A549 (cell line): ENCODE results near the gene CLEC16A.

Experiments
- BHLHE40 ChIP-seq: IDR thresholded peaks from 2 replicates; pipeline ENCODE4 v1.6.1; 2012; ENCODE audit warnings: low read depth, low read length, inconsistent platforms
- POLR2A ChIP-seq: IDR thresholded peaks from 2 replicates; pipeline ENCODE4 v1.6.1; 2012; ENCODE audit warnings: mild to moderate bottlenecking, low read length
- RFX5 ChIP-seq: fragments of 450-650 bp; IDR thresholded peaks from 2 replicates; pipeline ENCODE4 v1.7.1; 2014; ENCODE audit warnings: antibody characterized with exemption, mild to moderate bottlenecking, moderate library complexity
- ZC3H11A ChIP-seq: fragments of 450-650 bp; IDR thresholded peaks from 2 replicates; pipeline ENCODE4 v1.6.1; 2014; ENCODE audit warnings: antibody characterized with exemption, mild to moderate bottlenecking
- TF ChIP-seq, protein P1 (sequence below): fragments of >200 bp; sonication (Bioruptor Twin); formaldehyde crosslinking; IDR thresholded peaks from 3 replicates; pipeline ENCODE4 v1.5.1; 2016

DNA sequence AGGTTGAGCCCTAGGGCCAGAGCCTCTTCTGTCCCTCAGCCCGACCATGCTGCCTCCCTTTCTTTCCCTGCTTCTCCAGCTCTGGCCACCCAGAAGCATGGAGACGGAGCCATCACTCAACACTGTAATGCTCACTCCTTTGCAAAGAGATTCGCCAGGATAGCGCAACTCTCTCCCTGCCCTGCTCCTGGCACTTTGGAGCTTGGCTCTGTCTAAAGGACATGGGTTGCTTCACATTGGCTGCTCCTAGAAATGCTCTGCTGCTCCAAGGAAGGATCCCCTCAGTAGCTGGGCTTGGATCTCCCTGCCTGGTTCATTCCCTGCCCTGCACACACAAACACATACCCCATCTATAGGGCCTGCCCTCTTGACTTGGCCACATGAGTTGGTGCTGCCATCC lies 76.0 kb downstream of the CLEC16A start:
- TF ChIP-seq, protein P1, sequence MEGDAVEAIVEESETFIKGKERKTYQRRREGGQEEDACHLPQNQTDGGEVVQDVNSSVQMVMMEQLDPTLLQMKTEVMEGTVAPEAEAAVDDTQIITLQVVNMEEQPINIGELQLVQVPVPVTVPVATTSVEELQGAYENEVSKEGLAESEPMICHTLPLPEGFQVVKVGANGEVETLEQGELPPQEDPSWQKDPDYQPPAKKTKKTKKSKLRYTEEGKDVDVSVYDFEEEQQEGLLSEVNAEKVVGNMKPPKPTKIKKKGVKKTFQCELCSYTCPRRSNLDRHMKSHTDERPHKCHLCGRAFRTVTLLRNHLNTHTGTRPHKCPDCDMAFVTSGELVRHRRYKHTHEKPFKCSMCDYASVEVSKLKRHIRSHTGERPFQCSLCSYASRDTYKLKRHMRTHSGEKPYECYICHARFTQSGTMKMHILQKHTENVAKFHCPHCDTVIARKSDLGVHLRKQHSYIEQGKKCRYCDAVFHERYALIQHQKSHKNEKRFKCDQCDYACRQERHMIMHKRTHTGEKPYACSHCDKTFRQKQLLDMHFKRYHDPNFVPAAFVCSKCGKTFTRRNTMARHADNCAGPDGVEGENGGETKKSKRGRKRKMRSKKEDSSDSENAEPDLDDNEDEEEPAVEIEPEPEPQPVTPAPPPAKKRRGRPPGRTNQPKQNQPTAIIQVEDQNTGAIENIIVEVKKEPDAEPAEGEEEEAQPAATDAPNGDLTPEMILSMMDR, result no peak
- TF ChIP-seq POLR2A (no peak), BHLHE40 (no peak), RFX5 (no peak), ZC3H11A (no peak)
